Tibial nerve (tissue), 4 donors: ENCODE results near the gene NAA38.

Experiments used
- CTCF ChIP-seq, 5 experiments: fragments of 200-600 bp in 3 of 5; fragments of 450-650 bp in 2 of 5; sonication (generic) in 3 of 5; IDR thresholded peaks; one replicate each; pipeline ENCODE4 v1.5.1; 2016 to 2019; ENCODE audit warnings: antibody characterized with exemption in 5 of 5, mild to moderate bottlenecking in 3 of 5, moderate library complexity in 2 of 5
- EP300 ChIP-seq, 2 donors: sonication (generic); formaldehyde crosslinking; IDR thresholded peaks; one replicate each; pipeline ENCODE4 v1.6.1; 2017; ENCODE audit warnings: antibody characterized with exemption in 2 of 2, mild to moderate bottlenecking in 1 of 2

GRCh38 chr17:7864995-7865650 lies 7.8 kb upstream of the NAA38 start:
- TF ChIP-seq EP300 (IDR thresholded peaks at IDR 0.05) = no peak
- no peak for TF ChIP-seq CTCF (IDR thresholded peaks at IDR 0.05)
